Measurements from ENCODE around the gene LAMA2.

- TF ChIP-seq EZH2 (IDR thresholded peaks at IDR 0.05; ENCODE audit: low read length, missing control alignments) = no peak
- TF ChIP-seq CTCF (conservative IDR thresholded peaks at IDR 0.05 in 1 of 2, IDR thresholded peaks at IDR 0.05 in 1 of 2; ENCODE audit: low read depth in 1 of 2, low read length in 2 of 2) = no peak
Observed at GRCh38 chr6:129015721-129016120, 132.8 kb downstream of the LAMA2 start.

All from fibroblast of lung (primary cell).